Parathyroid adenoma (tissue), 2 donors: ENCODE results near the gene NLGN1.

Experiments used
- H2AFZ ChIP-seq: fragments of 300-600 bp; sonication (generic); one replicate; pipeline ENCODE4 v1.7.0; 2017; ENCODE audit warnings: antibody characterized with exemption, mild to moderate bottlenecking
- H3K27ac ChIP-seq: fragments of 300-600 bp; sonication (generic); one replicate; pipeline ENCODE4 v1.7.0; 2017
- H3K27me3 ChIP-seq: fragments of 300-600 bp; sonication (generic); one replicate; pipeline ENCODE4 v1.7.0; 2017; ENCODE audit warnings: low read length; ENCODE audit not compliant: control insufficient read depth, insufficient read depth
- H3K36me3 ChIP-seq: fragments of 300-600 bp; sonication (generic); one replicate; pipeline ENCODE4 v1.7.0; 2017; ENCODE audit warnings: low read length; ENCODE audit not compliant: control insufficient read depth, insufficient read depth
- H3K4me1 ChIP-seq: fragments of 300-600 bp; sonication (generic); one replicate; pipeline ENCODE4 v1.7.0; 2017; ENCODE audit warnings: control low read depth
- H3K4me2 ChIP-seq: fragments of 300-600 bp; sonication (generic); one replicate; pipeline ENCODE4 v1.7.0; 2017; ENCODE audit warnings: low read length
- H3K4me3 ChIP-seq: fragments of 300-600 bp; sonication (generic); one replicate; pipeline ENCODE4 v1.7.0; 2017; ENCODE audit warnings: low read depth, low read length
- H3K79me2 ChIP-seq: fragments of 300-600 bp; sonication (generic); one replicate; pipeline ENCODE4 v1.7.0; 2017; ENCODE audit warnings: control low read depth
- H3K9ac ChIP-seq: fragments of 300-600 bp; sonication (generic); one replicate; pipeline ENCODE4 v1.7.0; 2017; ENCODE audit warnings: mild to moderate bottlenecking
- H3K9me3 ChIP-seq: fragments of 300-600 bp; sonication (generic); one replicate; pipeline ENCODE4 v1.7.0; 2017; ENCODE audit warnings: low read length; ENCODE audit not compliant: control insufficient read depth
- TF ChIP-seq, protein P1 (sequence below): fragments of 300-600 bp; sonication (generic); IDR thresholded peaks from one replicate; pipeline ENCODE4 v1.7.0; 2017; ENCODE audit warnings: antibody characterized with exemption, mild to moderate bottlenecking
- donor health status: primary hyperparathyroidism.

Gene NLGN1

DNA sequence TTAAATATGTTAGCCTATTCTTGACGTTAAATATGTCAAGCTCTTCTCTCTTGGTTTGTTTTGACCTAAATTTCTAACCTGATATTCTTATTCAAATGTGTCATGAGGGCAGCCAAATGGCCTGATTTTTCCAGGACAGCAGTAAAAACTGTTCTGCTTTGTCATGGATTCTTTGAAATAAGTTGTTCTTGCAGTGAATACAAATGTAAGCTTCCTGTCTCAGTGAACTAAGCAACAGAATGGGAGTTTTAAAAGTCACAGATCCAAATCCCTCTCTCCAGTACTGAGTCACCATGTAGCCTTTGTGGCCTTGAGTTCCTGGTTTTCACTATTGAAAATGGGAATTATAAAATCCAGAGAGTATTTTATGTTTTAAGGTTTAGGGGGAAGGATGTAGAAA, 301.8 kb downstream of the NLGN1 start:
- no peak overlapping the region for H3K4me3 ChIP-seq
- TF ChIP-seq, protein P1, sequence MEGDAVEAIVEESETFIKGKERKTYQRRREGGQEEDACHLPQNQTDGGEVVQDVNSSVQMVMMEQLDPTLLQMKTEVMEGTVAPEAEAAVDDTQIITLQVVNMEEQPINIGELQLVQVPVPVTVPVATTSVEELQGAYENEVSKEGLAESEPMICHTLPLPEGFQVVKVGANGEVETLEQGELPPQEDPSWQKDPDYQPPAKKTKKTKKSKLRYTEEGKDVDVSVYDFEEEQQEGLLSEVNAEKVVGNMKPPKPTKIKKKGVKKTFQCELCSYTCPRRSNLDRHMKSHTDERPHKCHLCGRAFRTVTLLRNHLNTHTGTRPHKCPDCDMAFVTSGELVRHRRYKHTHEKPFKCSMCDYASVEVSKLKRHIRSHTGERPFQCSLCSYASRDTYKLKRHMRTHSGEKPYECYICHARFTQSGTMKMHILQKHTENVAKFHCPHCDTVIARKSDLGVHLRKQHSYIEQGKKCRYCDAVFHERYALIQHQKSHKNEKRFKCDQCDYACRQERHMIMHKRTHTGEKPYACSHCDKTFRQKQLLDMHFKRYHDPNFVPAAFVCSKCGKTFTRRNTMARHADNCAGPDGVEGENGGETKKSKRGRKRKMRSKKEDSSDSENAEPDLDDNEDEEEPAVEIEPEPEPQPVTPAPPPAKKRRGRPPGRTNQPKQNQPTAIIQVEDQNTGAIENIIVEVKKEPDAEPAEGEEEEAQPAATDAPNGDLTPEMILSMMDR: no peak
- no peak overlapping the region for H3K27ac ChIP-seq
- H3K9me3 ChIP-seq: no peaks in the 10 kb centered on the region
- H3K4me2 ChIP-seq: no peak overlapping the region
- no peak overlapping the region for H2AFZ ChIP-seq
- H3K79me2 ChIP-seq: no peaks in the 10 kb centered on the region
- no peak overlapping the region for H3K9ac ChIP-seq
- no peaks in the 10 kb centered on the region for H3K27me3 ChIP-seq
- H3K36me3 ChIP-seq: no peaks in the 10 kb centered on the region
- H3K4me1 ChIP-seq: no peaks in the 10 kb centered on the region

DNA sequence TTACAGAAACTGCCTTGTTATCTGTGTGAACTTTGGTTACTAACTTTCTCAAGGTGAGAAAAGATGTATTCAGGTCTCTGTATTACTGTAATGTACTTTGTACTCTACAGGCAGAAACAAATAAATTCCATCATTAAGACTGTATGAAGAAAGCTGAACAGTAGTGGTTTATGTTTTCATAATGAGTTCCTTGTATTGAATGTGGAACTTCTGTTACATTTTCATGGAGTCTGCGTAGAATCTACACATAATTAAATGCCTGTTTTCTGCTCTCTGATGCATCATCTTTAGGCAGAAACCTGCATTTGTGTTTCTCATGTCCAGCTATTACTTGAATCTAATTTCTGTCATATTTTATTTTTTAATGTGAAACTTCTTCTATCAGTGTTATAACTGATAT, 302.8 kb downstream of the NLGN1 start:
- Histone ChIP-seq H3K4me3 (no peak overlapping the region), H3K27ac (no peak overlapping the region), H3K27me3 (no peaks in the 10 kb centered on the region), H3K4me2 (no peak overlapping the region), H3K79me2 (no peaks in the 10 kb centered on the region), H3K36me3 (no peaks in the 10 kb centered on the region), H3K9ac (no peak overlapping the region), H3K4me1 (no peaks in the 10 kb centered on the region), H2AFZ (no peak overlapping the region), H3K9me3 (no peaks in the 10 kb centered on the region)
- TF ChIP-seq, protein P1: no peak

DNA sequence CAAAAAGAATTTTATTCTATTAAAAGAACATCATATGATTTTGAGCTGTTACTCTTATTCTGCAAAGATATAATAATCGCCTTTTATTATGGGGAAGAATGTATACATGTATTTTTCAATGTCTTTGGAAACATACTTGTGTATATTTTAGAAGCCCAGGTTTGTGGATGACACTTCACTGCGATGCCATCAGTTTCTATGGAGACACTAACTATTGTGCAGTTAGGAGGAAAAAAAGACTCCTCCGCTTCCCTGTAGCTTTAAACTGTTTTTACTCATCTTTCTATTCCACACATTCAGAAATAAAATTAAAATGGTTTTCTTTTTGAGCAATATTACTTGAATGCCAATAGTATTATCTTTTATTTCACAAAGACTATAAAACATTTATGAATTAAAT, 305.0 kb downstream of the NLGN1 start:
- H2AFZ ChIP-seq: no peak overlapping the region
- TF ChIP-seq, protein P1: no peak
- no peak overlapping the region for H3K9ac ChIP-seq
- no peak overlapping the region for H3K4me2 ChIP-seq
- no peak overlapping the region for H3K4me3 ChIP-seq
- H3K27me3 ChIP-seq: no peaks in the 10 kb centered on the region
- H3K36me3 ChIP-seq: no peaks in the 10 kb centered on the region
- no peaks in the 10 kb centered on the region for H3K79me2 ChIP-seq
- no peaks in the 10 kb centered on the region for H3K9me3 ChIP-seq
- H3K4me1 ChIP-seq: no peaks in the 10 kb centered on the region
- H3K27ac ChIP-seq: no peak overlapping the region

DNA sequence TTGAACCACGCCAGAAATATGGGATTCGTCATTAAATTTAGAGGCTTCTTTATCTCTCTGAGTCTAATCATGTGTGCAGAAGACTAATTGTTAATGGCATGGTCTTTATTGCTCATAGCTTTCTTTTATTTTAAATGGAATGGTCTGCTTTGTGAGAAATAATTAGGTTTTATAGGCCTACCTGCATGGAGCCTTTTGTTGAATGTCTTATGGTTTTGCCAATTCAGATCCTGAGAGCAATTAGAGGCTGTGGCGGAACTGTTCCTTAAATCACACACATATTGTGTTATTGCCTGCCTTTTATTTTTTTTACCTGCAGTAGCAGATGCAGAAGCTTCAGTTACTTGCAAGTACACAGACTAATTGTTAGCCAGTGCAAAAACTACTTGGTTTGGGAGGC, 306.2 kb downstream of the NLGN1 start:
- H3K27ac ChIP-seq: no peak overlapping the region
- no peaks in the 10 kb centered on the region for H3K36me3 ChIP-seq
- no peaks in the 10 kb centered on the region for H3K9me3 ChIP-seq
- no peak overlapping the region for H3K9ac ChIP-seq
- TF ChIP-seq, protein P1: no peak
- H3K27me3 ChIP-seq: no peaks in the 10 kb centered on the region
- H2AFZ ChIP-seq: no peak overlapping the region
- no peak overlapping the region for H3K4me3 ChIP-seq
- H3K79me2 ChIP-seq: no peaks in the 10 kb centered on the region
- no peak overlapping the region for H3K4me2 ChIP-seq
- no peaks in the 10 kb centered on the region for H3K4me1 ChIP-seq

DNA sequence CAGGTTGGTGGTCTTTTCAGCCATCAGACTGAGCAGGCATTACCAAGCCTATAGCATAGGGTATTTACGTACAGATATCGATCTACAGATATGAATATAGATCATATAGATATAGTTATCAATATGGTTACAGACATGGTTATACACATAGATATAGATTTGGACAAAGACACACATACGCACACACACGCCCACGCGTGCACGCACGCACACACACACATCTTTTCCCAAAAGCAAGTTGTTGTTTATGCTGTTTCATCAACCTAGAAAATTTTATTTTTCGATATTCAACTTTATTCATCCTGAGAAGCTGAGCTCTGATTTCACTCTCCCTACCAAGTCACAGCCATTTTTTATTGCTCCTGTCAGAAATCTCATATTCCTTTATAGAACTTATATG, 309.1 kb downstream of the NLGN1 start:
- no peaks in the 10 kb centered on the region for H3K9me3 ChIP-seq
- H3K79me2 ChIP-seq: no peaks in the 10 kb centered on the region
- H3K36me3 ChIP-seq: no peaks in the 10 kb centered on the region
- H3K27ac ChIP-seq: no peak overlapping the region
- TF ChIP-seq, protein P1: no peak
- no peak overlapping the region for H2AFZ ChIP-seq
- H3K4me1 ChIP-seq: no peaks in the 10 kb centered on the region
- no peak overlapping the region for H3K4me3 ChIP-seq
- no peak overlapping the region for H3K9ac ChIP-seq
- H3K4me2 ChIP-seq: no peak overlapping the region
- H3K27me3 ChIP-seq: no peaks in the 10 kb centered on the region
